Ovary (tissue), 9 donors: ENCODE data around the gene CRTC3. TPM values are rescaled to one million over a fixed set of nuclear protein-coding genes. Genes with fewer than 3 reads are reported as not detected.

Experiments
- DNase-seq, 5 donors: peaks; one replicate each; pipeline ENCODE4 v3.0.0-alpha.2; 2019 to 2020
- H3K27ac ChIP-seq, 2 donors: fragments of 200-600 bp; one replicate each; pipeline versions ENCODE4 v1.5.1 to v1.8.0; 2019 to 2022
- H3K27me3 ChIP-seq: fragments of 200-600 bp; one replicate; pipeline ENCODE4 v1.8.0; 2022
- H3K36me3 ChIP-seq: fragments of 200-600 bp; sonication (generic); one replicate; pipeline ENCODE4 v1.5.1; 2019
- H3K4me1 ChIP-seq: one replicate; pipeline ENCODE4 v1.8.1; 2013; ENCODE audit warnings: mild to moderate bottlenecking, moderate library complexity; ENCODE audit not compliant: insufficient read depth
- H3K4me3 ChIP-seq: fragments of 200-600 bp; sonication (generic); one replicate; pipeline ENCODE4 v1.5.1; 2017
- H3K9me3 ChIP-seq, 2 donors: fragments of 200-600 bp in 1 of 2; sonication (generic) in 1 of 2; one replicate each; pipeline versions ENCODE4 v1.5.1 to v1.8.1; 2013 to 2019; ENCODE audit warnings: mild to moderate bottlenecking in 1 of 2, moderate library complexity in 1 of 2
- EP300 ChIP-seq: sonication (generic); formaldehyde crosslinking; IDR thresholded peaks from one replicate; pipeline ENCODE4 v1.6.1; 2017; ENCODE audit warnings: antibody characterized with exemption
- POLR2A ChIP-seq: fragments of 450-650 bp; IDR thresholded peaks from one replicate; pipeline ENCODE4 v1.6.1; 2017; ENCODE audit warnings: antibody characterized with exemption, mild to moderate bottlenecking, moderate library complexity
- WGBS, 3 donors: extraction: QIAGEN DNeasy Blood & Tissue Kit in 1 of 3; methylation state at CpG; one replicate each; pipeline versions ENCODE4 v1.1.5 to v1.1.7; 2013 to 2017; 5-methylcytosine and 5-hydroxymethylcytosine counted together
- intact Hi-C, 4 donors: fragments of 100-400 bp; cut with DNase I; formaldehyde crosslinking; loops; one replicate each; pipeline versions ENCODE4 v1.11.0 to v1.15.1; 2022 to 2023
- polyA plus RNA-seq, 2 donors: library from polyadenylated mRNA; stranded (reverse); fragments of 200-250 nt in 1 of 2; fragments of 350-450 nt in 1 of 2; fragmentation: Illumina TruSeq in 1 of 2; extraction: RNeasy Lipid Tissue Mini Kit (QIAGEN cat#74804) in 1 of 2; gene quantifications; one replicate each; pipeline ENCODE4 v1.2.3, GENCODE V29; 2013 to 2014
- total RNA-seq, 7 donors: library from RNA; depleted of rRNA in 2 of 7; stranded (reverse); fragments of >200 nt in 2 of 7; fragmentation: NEBNext Ultra II Directional in 3 of 7; extraction: Animal tissue kit (Norgen Biotek cat#: 25700) in 3 of 7; gene quantifications; one replicate each; pipeline versions ENCODE4 v1.1.0 to v1.2.4, GENCODE V29; 2016 to 2023
- TF ChIP-seq, protein P1 (sequence below), 3 donors: fragments of 450-650 bp in 2 of 3; fragments of 200-600 bp in 1 of 3; IDR thresholded peaks; one replicate each; pipeline versions ENCODE4 v1.5.1 to v1.8.0; 2016 to 2022; ENCODE audit warnings: antibody characterized with exemption in 3 of 3, mild to moderate bottlenecking in 1 of 3
- donor health status: DM: no; HTN: no; CAD: no; lungs with moderate emphysema.
- donor health status: DM: no; HTN: no; CAD: no.
- donor health status: Bipolar disorder and iron deficiency.
- donor health status: DM: yes; HTN: yes; CAD: no.
- donor health status: DM: no; HTN: no; CAD: no.
- donor health status: DM: yes; HTN: yes; CAD: no.

Gene CRTC3
- total and polyA plus RNA-seq, 9 donors: 36.9 to 106 (median 85.4) TPM

DNA sequence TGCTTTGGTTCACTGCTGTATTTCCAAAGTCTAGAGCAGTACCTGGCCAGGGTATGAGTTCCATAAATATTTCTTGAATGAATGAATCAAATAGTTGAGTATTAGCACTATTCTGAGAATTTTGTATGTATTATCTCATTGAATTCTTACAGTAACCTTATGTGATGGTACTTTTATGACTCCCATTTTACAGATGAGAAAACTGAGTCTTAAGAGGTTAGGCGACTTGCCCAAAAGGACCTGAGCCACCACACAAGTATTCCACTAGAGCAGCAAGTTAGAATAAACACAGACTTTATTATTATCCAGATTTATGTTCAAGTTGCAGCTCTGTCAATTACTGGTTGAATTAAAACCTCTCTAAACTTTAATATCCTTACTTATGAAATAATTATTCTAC lies 29.4 kb downstream of the CRTC3 start:
- Histone ChIP-seq H3K9me3 (no peaks in the 10 kb centered on the region), H3K36me3 (no peaks in the 10 kb centered on the region), H3K4me3 (no peak overlapping the region), H3K27ac (peak overlapping the region in 1 of 2 donors; percentile 81), H3K27me3 (no peaks in the 10 kb centered on the region), H3K4me1 (peaks cover 39% of the 10 kb centered on the region)
- intact Hi-C loops: no loop called here
- WGBS, 3 donors: 92 to 100% (median 93%) methylated on average over 1 of the region's 1 CpG
- TF ChIP-seq EP300 (no peak), POLR2A (no peak)
- TF ChIP-seq, protein P1, sequence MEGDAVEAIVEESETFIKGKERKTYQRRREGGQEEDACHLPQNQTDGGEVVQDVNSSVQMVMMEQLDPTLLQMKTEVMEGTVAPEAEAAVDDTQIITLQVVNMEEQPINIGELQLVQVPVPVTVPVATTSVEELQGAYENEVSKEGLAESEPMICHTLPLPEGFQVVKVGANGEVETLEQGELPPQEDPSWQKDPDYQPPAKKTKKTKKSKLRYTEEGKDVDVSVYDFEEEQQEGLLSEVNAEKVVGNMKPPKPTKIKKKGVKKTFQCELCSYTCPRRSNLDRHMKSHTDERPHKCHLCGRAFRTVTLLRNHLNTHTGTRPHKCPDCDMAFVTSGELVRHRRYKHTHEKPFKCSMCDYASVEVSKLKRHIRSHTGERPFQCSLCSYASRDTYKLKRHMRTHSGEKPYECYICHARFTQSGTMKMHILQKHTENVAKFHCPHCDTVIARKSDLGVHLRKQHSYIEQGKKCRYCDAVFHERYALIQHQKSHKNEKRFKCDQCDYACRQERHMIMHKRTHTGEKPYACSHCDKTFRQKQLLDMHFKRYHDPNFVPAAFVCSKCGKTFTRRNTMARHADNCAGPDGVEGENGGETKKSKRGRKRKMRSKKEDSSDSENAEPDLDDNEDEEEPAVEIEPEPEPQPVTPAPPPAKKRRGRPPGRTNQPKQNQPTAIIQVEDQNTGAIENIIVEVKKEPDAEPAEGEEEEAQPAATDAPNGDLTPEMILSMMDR (IDR thresholded peaks at IDR 0.05): no peak
- no peak for DNase-seq

DNA sequence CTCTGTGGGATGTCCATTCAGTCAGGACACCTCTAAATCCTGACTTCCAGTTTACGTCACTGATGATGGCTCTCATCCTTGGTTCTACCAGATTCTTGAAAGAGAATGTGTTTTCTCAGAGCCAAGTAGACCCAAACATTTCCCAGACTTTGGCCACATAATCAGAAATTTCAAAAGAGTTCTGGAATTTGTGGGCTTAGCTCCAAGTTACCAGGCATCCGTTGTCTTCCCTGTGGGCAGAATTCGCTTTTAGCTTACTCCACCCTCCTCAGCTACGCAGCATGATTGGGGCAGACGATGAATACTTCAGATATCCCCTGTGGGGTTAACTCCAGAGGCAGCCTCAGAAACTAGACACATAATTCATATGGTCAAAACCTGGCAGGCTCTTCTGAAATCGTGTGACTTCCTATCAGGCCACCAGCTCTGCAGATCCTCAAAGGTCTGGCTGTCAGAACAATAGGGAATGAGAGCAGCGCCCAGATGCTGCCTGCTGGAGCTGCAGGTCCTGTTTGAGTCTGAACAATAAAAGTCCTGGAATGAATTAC lies 30.6 kb downstream of the CRTC3 start:
- TF ChIP-seq, protein P1 (IDR thresholded peaks at IDR 0.05): no peak
- TF ChIP-seq POLR2A (no peak), EP300 (no peak)
- H3K36me3 ChIP-seq: no peaks in the 10 kb centered on the region
- intact Hi-C loops: no loop called here
- peak in 4 of 5 donors; percentile 44 to 51 (median 45) for DNase-seq
- H3K4me3 ChIP-seq: no peak overlapping the region
- no peaks in the 10 kb centered on the region for H3K27me3 ChIP-seq
- H3K27ac ChIP-seq: peak overlapping the region in 1 of 2 donors; percentile 81
- peaks cover 38% of the 10 kb centered on the region for H3K4me1 ChIP-seq
- WGBS, 3 donors: 4 to 12% (median 8%) methylated on average over 7 of the region's 7 CpGs
- no peaks in the 10 kb centered on the region for H3K9me3 ChIP-seq

GRCh38 chr15:90561344-90562244 lies 31.9 kb downstream of the CRTC3 start:
- WGBS, 3 donors: 14 to 25% (median 18%) methylated on average over 5 of the region's 5 CpGs
- Histone ChIP-seq H3K27me3 (no peaks in the 10 kb centered on the region), H3K9me3 (no peaks in the 10 kb centered on the region), H3K4me3 (no peak overlapping the region), H3K27ac (peak overlapping the region in 1 of 2 donors; percentile 81), H3K36me3 (no peaks in the 10 kb centered on the region), H3K4me1 (peaks cover 38% of the 10 kb centered on the region)
- peak in 1 of 5 donors; percentile 31 for DNase-seq
- TF ChIP-seq POLR2A: no peak
- TF ChIP-seq, protein P1 (IDR thresholded peaks at IDR 0.05): no peak
- TF ChIP-seq EP300: no peak
- intact Hi-C loops: no loop called here

DNA sequence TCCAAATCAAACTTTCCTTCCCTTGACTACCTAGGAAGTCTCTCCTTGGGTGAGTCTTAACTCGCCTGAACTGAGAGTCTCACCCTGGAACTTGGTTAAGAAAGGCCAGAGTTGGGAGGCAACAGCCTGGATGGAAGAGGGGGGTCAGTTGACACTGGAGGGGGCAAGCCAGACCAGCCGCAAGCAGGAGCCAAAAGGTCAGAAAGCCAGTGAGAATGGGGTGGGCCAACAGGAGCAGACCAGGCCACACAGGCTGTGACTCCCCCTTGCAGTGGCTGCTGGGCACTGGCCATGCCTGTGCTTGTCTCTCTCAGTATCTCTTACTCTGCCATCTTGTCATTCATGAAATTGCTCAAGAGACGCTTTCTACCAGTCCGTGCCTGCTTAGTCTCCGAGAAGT lies 32.9 kb downstream of the CRTC3 start:
- H3K4me1 ChIP-seq: peaks cover 32% of the 10 kb centered on the region
- no peaks in the 10 kb centered on the region for H3K36me3 ChIP-seq
- H3K9me3 ChIP-seq: no peaks in the 10 kb centered on the region
- no peaks in the 10 kb centered on the region for H3K27me3 ChIP-seq
- no peak overlapping the region for H3K4me3 ChIP-seq
- H3K27ac ChIP-seq: peak overlapping the region in 1 of 2 donors; percentile 81
- no peak for DNase-seq
- 85 to 89% (median 86%) methylated on average over 5 of the region's 5 CpGs for WGBS, 3 donors
- TF ChIP-seq EP300 (no peak), POLR2A (no peak)
- TF ChIP-seq, protein P1 (IDR thresholded peaks at IDR 0.05): no peak
- intact Hi-C loops: no loop called here
